HFF-Myc (cell line): ENCODE results near the gene GFER.

ENCODE experiments used
- DNase-seq: peaks from one replicate; pipeline ENCODE4 v3.0.0-alpha.2; 2011; ENCODE audit warnings: low read depth; ENCODE audit errors: extremely low read depth
- H3K4me3 ChIP-seq: replicated peaks from 2 replicates; pipeline ENCODE4 v1.5.1; 2011; ENCODE audit warnings: low read depth, mild to moderate bottlenecking, control low read depth, low read length
- TF ChIP-seq, protein P1 (sequence below): IDR thresholded peaks from 2 replicates; pipeline ENCODE4 v1.5.1; 2012; ENCODE audit warnings: mild to moderate bottlenecking, low read depth, low read length, control low read depth; ENCODE audit errors: missing control alignments

Gene GFER

GRCh38 chr16:1997494-1998359 is 13.7 kb downstream of the GFER start:
- TF ChIP-seq, protein P1, sequence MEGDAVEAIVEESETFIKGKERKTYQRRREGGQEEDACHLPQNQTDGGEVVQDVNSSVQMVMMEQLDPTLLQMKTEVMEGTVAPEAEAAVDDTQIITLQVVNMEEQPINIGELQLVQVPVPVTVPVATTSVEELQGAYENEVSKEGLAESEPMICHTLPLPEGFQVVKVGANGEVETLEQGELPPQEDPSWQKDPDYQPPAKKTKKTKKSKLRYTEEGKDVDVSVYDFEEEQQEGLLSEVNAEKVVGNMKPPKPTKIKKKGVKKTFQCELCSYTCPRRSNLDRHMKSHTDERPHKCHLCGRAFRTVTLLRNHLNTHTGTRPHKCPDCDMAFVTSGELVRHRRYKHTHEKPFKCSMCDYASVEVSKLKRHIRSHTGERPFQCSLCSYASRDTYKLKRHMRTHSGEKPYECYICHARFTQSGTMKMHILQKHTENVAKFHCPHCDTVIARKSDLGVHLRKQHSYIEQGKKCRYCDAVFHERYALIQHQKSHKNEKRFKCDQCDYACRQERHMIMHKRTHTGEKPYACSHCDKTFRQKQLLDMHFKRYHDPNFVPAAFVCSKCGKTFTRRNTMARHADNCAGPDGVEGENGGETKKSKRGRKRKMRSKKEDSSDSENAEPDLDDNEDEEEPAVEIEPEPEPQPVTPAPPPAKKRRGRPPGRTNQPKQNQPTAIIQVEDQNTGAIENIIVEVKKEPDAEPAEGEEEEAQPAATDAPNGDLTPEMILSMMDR, result no peak
- no peak overlapping the region for H3K4me3 ChIP-seq
- no peak for DNase-seq

GRCh38 chr16:1998360-1998835 is 14.4 kb downstream of the GFER start:
- H3K4me3 ChIP-seq, result no peak overlapping the region
- no peak for DNase-seq
- TF ChIP-seq, protein P1, result no peak

GRCh38 chr16:1998852-1999801 is 15.1 kb downstream of the GFER start:
- DNase-seq, result no peak
- H3K4me3 ChIP-seq, result no peak overlapping the region
- TF ChIP-seq, protein P1, result no peak

GRCh38 chr16:1999866-2000514 is 16.0 kb downstream of the GFER start:
- no peak for DNase-seq
- H3K4me3 ChIP-seq, result no peak overlapping the region
- TF ChIP-seq, protein P1, result no peak

DNA sequence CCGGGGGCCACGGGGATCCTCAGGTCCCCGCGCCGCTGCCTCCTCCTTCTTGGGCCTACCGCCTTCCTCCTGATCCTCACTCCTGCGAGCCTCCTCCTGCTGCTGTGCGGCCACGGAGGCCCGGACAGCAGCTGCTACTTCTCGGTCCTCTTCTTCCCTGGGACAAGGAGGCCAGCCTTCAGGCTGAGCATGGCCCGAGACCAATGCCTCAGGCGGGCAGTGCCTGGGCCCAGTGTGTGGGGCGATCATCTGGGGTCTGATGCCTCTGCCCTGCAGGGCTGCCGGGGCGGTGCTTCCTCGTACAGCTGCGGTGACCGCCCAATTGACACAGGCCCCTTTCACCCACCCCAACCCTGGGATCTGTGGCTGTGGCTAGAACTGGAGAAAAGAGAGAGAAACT is 17.0 kb downstream of the GFER start:
- TF ChIP-seq, protein P1, result no peak
- no peak for DNase-seq
- no peak overlapping the region for H3K4me3 ChIP-seq
